Mesenchymal stem cell (in vitro differentiated cells and primary cell): ENCODE data around the gene TM6SF1.
"Not testable (repeated sequence)": the region's sequence is repeated elsewhere in the genome, so short reads cannot be mapped to it uniquely, and the experiment has no call there.

Experiments used
- DNase-seq: peaks from one replicate; pipeline ENCODE4 v3.0.0-alpha.2; 2013
- H2AFZ ChIP-seq: one replicate; pipeline ENCODE4 v1.6.1; 2013; ENCODE audit warnings: low read depth, mild to moderate bottlenecking, control low read depth, inconsistent platforms, low read length, moderate library complexity
- H2AK5ac ChIP-seq: 2 replicates; pipeline ENCODE4 v1.6.1; 2013; ENCODE audit warnings: low read length, moderate library complexity, mild to moderate bottlenecking, inconsistent platforms; ENCODE audit not compliant: severe bottlenecking
- H2BK120ac ChIP-seq: one replicate; pipeline ENCODE4 v1.6.1; 2013; ENCODE audit warnings: low read depth, mild to moderate bottlenecking, inconsistent platforms, low read length, moderate library complexity
- H2BK12ac ChIP-seq, 2 experiments: one replicate each; pipeline ENCODE4 v1.6.1; 2013; ENCODE audit warnings: inconsistent platforms in 2 of 2, low read length in 2 of 2, mild to moderate bottlenecking in 2 of 2, moderate library complexity in 2 of 2, control low read depth in 1 of 2
- H2BK15ac ChIP-seq: one replicate; pipeline ENCODE4 v1.6.1; 2013; ENCODE audit warnings: mild to moderate bottlenecking, low read depth, inconsistent platforms; ENCODE audit not compliant: poor library complexity, severe bottlenecking
- H2BK5ac ChIP-seq: 2 replicates; pipeline ENCODE4 v1.6.1; 2013; ENCODE audit warnings: low read depth, mild to moderate bottlenecking, low read length, control low read depth, inconsistent platforms; ENCODE audit not compliant: poor library complexity, severe bottlenecking
- H3K14ac ChIP-seq, 2 experiments: one replicate each; pipeline ENCODE4 v1.6.1; 2013; ENCODE audit warnings: inconsistent platforms in 2 of 2, low read length in 2 of 2, control low read depth in 1 of 2, mild to moderate bottlenecking in 1 of 2, moderate library complexity in 1 of 2
- H3K18ac ChIP-seq, 2 experiments: one replicate each; pipeline ENCODE4 v1.6.1; 2013; ENCODE audit warnings: inconsistent platforms in 2 of 2, low read length in 2 of 2, control low read depth in 1 of 2, low read depth in 1 of 2, mild to moderate bottlenecking in 1 of 2
- H3K23ac ChIP-seq, 2 experiments: one replicate each; pipeline ENCODE4 v1.6.1; 2013; ENCODE audit warnings: inconsistent platforms in 2 of 2, low read length in 2 of 2, mild to moderate bottlenecking in 2 of 2, moderate library complexity in 2 of 2, control low read depth in 1 of 2
- H3K27ac ChIP-seq: 2 replicates; pipeline ENCODE4 v1.5.1; 2013; ENCODE audit warnings: mild to moderate bottlenecking, moderate library complexity, low read length, control low read depth, inconsistent platforms; ENCODE audit not compliant: poor library complexity, severe bottlenecking
- H3K27me3 ChIP-seq, 2 experiments: 2 replicates each; pipeline versions ENCODE4 v1.6.1 to v1.7.0; 2013; ENCODE audit warnings: low read length in 2 of 2, mild to moderate bottlenecking in 2 of 2, moderate library complexity in 2 of 2, control low read depth in 1 of 2, inconsistent platforms in 1 of 2; ENCODE audit not compliant: control insufficient read depth in 1 of 2, insufficient read depth in 1 of 2
- H3K36me3 ChIP-seq, 2 experiments: 2 replicates each; pipeline versions ENCODE4 v1.6.1 to v1.7.0; 2013; ENCODE audit warnings: low read length in 2 of 2, control low read depth in 1 of 2, inconsistent platforms in 1 of 2, low read depth in 1 of 2, mild to moderate bottlenecking in 1 of 2; ENCODE audit not compliant: insufficient read depth in 2 of 2, control insufficient read depth in 1 of 2
- H3K4ac ChIP-seq, 2 experiments: one replicate each; pipeline ENCODE4 v1.6.1; 2013; ENCODE audit warnings: inconsistent platforms in 2 of 2, low read length in 2 of 2, mild to moderate bottlenecking in 2 of 2, moderate library complexity in 2 of 2, control low read depth in 1 of 2, low read depth in 1 of 2
- H3K4me1 ChIP-seq: 2 replicates; pipeline ENCODE4 v1.6.1; 2013; ENCODE audit warnings: low read depth, low read length, control low read depth; ENCODE audit not compliant: control insufficient read depth, insufficient read depth
- H3K4me2 ChIP-seq: 2 replicates; pipeline ENCODE4 v1.6.1; 2013; ENCODE audit warnings: low read length, mild to moderate bottlenecking, inconsistent platforms; ENCODE audit not compliant: poor library complexity, severe bottlenecking
- H3K4me3 ChIP-seq, 2 experiments: 2 replicates each; pipeline versions ENCODE4 v1.5.1 to v1.7.0; 2013; ENCODE audit warnings: low read length in 2 of 2, mild to moderate bottlenecking in 2 of 2, control low read depth in 1 of 2, low read depth in 1 of 2; ENCODE audit not compliant: insufficient read depth in 1 of 2
- H3K79me1 ChIP-seq: replicated peaks from 2 replicates; pipeline ENCODE4 v1.6.1; 2013; ENCODE audit warnings: mild to moderate bottlenecking, control low read depth, low read length, inconsistent platforms; ENCODE audit not compliant: poor library complexity, severe bottlenecking
- H3K9ac ChIP-seq: 2 replicates; pipeline ENCODE4 v1.7.0; 2013; ENCODE audit warnings: mild to moderate bottlenecking, low read length, moderate library complexity
- H3K9me3 ChIP-seq: 2 replicates; pipeline ENCODE4 v1.7.0; 2013; ENCODE audit warnings: mild to moderate bottlenecking, low read length; ENCODE audit not compliant: control insufficient read depth
- H4K8ac ChIP-seq: one replicate; pipeline ENCODE4 v1.6.1; 2013; ENCODE audit warnings: inconsistent platforms, mild to moderate bottlenecking, low read length, moderate library complexity
- H4K91ac ChIP-seq: one replicate; pipeline ENCODE4 v1.6.1; 2013; ENCODE audit warnings: mild to moderate bottlenecking, low read length, inconsistent platforms
- WGBS: methylation state at CpG from one replicate; pipeline ENCODE4 v1.1.7; 2013; ENCODE audit warnings: mixed read lengths; 5-methylcytosine and 5-hydroxymethylcytosine counted together

Gene TM6SF1

DNA sequence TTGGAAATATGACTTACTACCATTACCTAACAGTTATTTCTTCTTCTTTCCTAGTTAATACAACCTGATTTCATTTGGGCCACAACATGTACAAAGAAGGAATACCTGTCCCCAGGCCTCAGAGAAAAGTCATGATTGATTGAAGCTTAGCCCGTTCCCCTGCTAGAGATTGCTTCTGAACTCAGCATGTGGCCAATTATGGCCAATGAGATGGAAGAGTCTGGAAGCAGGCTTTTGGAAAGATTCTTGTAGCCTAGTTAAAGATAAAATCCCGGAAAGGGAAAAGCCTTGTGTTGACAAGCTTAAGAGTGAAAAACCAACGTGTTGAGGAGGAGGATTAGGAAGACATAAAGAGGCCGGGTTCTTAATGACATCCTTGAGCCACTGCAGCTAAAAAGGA lies 17.0 kb upstream of the TM6SF1 start:
- Histone ChIP-seq H3K9me3 (no peaks in the 10 kb centered on the region), H3K4me1 (no peaks in the 10 kb centered on the region), H2BK5ac (no peak overlapping the region), H2BK15ac (no peak overlapping the region), H2BK12ac (no peak overlapping the region), H2AK5ac (no peak overlapping the region), H4K8ac (no peak overlapping the region), H3K23ac (no peak overlapping the region), H2BK120ac (no peak overlapping the region), H3K9ac (no peak overlapping the region), H3K4me2 (no peak overlapping the region), H3K18ac (no peak overlapping the region), H3K4ac (no peak overlapping the region), H3K4me3 (no peak overlapping the region), H3K36me3 (no peaks in the 10 kb centered on the region), H4K91ac (no peak overlapping the region), H3K27me3 (peaks cover 12% of the 10 kb centered on the region in 2 experiments), H3K14ac (no peak overlapping the region), H3K79me1 (no peaks in the 10 kb centered on the region), H3K27ac (no peak overlapping the region), H2AFZ (no peak overlapping the region)
- no peak for DNase-seq
- WGBS = 48% methylated on average over 4 of the region's 4 CpGs

GRCh38 chr15:83091965-83092308 lies 15.5 kb upstream of the TM6SF1 start:
- not testable (repeated sequence) for H3K4me2 ChIP-seq, H3K36me3 ChIP-seq, H2BK5ac ChIP-seq, H3K18ac ChIP-seq, H2BK120ac ChIP-seq, H3K4ac ChIP-seq, H3K23ac ChIP-seq, H3K4me1 ChIP-seq, H2AK5ac ChIP-seq, H3K9ac ChIP-seq, H4K8ac ChIP-seq, H3K27ac ChIP-seq, DNase-seq, H3K4me3 ChIP-seq, H3K79me1 ChIP-seq, H2BK15ac ChIP-seq, H3K14ac ChIP-seq, H4K91ac ChIP-seq, H3K9me3 ChIP-seq, H2BK12ac ChIP-seq, H2AFZ ChIP-seq
- WGBS = 98% methylated on average over 2 of the region's 3 CpGs
- H3K27me3 ChIP-seq = peaks cover 12% of the 10 kb centered on the region in 2 experiments

DNA sequence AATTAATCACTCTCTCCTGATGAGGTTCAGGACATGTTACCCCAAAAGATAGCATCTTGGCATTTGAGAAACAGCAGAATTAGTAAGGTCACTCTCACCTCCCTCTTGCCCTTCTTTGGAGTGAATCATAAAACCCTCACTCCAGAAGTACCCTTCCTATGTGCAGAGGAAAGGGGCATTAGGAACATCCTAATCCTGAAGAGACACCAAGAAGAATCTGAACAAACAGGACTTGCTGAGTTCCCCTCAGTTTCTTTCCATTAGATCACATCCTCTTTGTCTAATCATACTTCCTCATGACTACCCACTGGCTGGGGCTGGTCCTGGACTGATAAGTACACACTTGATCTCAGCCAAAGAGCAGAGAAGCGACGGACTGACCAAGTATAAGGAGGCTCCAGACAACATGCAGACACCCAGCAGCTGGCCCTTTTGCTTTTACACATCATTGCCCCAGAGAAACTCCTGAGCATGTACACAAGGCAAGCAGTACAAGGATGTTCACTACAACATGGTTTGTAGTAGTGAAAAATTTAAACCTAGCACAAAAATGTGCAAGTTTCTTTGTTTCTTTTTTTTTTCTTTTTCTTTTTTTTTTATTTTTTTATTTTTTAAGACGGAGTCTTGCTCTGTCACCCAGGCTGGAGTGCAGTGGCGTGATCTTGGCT lies 15.0 kb upstream of the TM6SF1 start:
- H4K91ac ChIP-seq = no peak overlapping the region
- no peak overlapping the region for H3K27ac ChIP-seq
- H2BK120ac ChIP-seq = no peak overlapping the region
- H3K9ac ChIP-seq = no peak overlapping the region
- no peak overlapping the region for H3K4ac ChIP-seq
- no peak overlapping the region for H3K14ac ChIP-seq
- peaks cover 12 to 15% of the 10 kb centered on the region in 2 experiments for H3K27me3 ChIP-seq
- no peak overlapping the region for H4K8ac ChIP-seq
- no peak overlapping the region for H2BK12ac ChIP-seq
- no peak overlapping the region for H2AK5ac ChIP-seq
- no peaks in the 10 kb centered on the region for H3K36me3 ChIP-seq
- WGBS = 63% methylated on average over 2 of the region's 4 CpGs
- H2BK5ac ChIP-seq = no peak overlapping the region
- H2AFZ ChIP-seq = peak overlapping the region; percentile 53
- H3K18ac ChIP-seq = no peak overlapping the region
- no peak overlapping the region for H3K4me2 ChIP-seq
- H3K9me3 ChIP-seq = peaks cover 1% of the 10 kb centered on the region
- no peaks in the 10 kb centered on the region for H3K79me1 ChIP-seq
- H2BK15ac ChIP-seq = no peak overlapping the region
- peak; percentile 67 for DNase-seq
- no peak overlapping the region for H3K23ac ChIP-seq
- no peaks in the 10 kb centered on the region for H3K4me1 ChIP-seq
- H3K4me3 ChIP-seq = no peak overlapping the region

DNA sequence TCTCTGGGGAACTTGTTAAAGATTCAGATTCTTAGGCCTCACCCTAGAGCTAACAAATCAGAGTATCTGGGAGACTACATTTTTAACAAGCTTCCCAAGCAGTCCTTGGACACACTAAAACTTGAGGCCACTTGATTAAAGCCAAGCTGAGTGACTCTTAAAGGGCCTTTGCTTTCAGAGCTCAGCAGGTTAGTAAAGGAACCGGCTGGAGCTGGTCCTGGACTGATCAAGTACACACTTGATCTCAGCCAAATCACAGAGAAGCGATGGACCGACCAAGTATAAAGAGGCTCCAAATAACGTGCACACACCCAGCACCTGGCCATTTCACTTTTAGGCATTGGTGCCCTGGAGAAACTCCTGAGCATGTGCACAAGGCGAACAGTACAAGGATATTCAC lies 12.9 kb upstream of the TM6SF1 start:
- Histone ChIP-seq H3K27me3 (peaks cover 14 to 28% of the 10 kb centered on the region in 2 experiments), H3K4me3 (no peak overlapping the region), H2BK120ac (no peak overlapping the region), H3K4me1 (no peaks in the 10 kb centered on the region), H3K14ac (no peak overlapping the region), H3K4me2 (no peak overlapping the region), H4K91ac (no peak overlapping the region), H2AK5ac (no peak overlapping the region), H2BK15ac (no peak overlapping the region), H3K79me1 (no peaks in the 10 kb centered on the region), H2BK5ac (no peak overlapping the region), H3K9ac (no peak overlapping the region), H3K36me3 (no peaks in the 10 kb centered on the region), H2BK12ac (no peak overlapping the region), H2AFZ (no peak overlapping the region), H3K4ac (no peak overlapping the region), H3K9me3 (peaks cover 13% of the 10 kb centered on the region), H3K23ac (no peak overlapping the region), H3K18ac (no peak overlapping the region), H3K27ac (no peak overlapping the region), H4K8ac (no peak overlapping the region)
- DNase-seq = no peak
- 95% methylated on average over 5 of the region's 5 CpGs for WGBS
